HepG2 (cell line): ENCODE measurements around the gene NAA38. TPM values are rescaled to one million over a fixed set of nuclear protein-coding genes. Genes with fewer than 3 reads are reported as not detected.

Experiments used
- ARHGAP35 ChIP-seq: sonication (generic); formaldehyde crosslinking; IDR thresholded peaks from 2 replicates; pipeline ENCODE4 v1.9.0; 2022; ENCODE audit warnings: mild to moderate bottlenecking, inconsistent platforms, moderate library complexity, missing genetic modification reagents, borderline replicate concordance
- DNMT1 ChIP-seq: sonication (generic); formaldehyde crosslinking; IDR thresholded peaks from 2 replicates; pipeline ENCODE4 v1.5.1; 2020; ENCODE audit warnings: mild to moderate bottlenecking, missing genetic modification reagents
- ERF ChIP-seq: IDR thresholded peaks from 2 replicates; pipeline ENCODE4 v1.6.1; 2018; ENCODE audit warnings: missing biosample characterization, missing genetic modification reagents
- FOSL1 ChIP-seq: sonication (generic); formaldehyde crosslinking; IDR thresholded peaks from 2 replicates; pipeline ENCODE4 v1.9.0; 2021; ENCODE audit warnings: missing genetic modification reagents, borderline replicate concordance
- GATAD2A ChIP-seq: IDR thresholded peaks from 2 replicates; pipeline ENCODE4 v1.6.1; 2016
- GLI4 ChIP-seq: sonication (generic); formaldehyde crosslinking; IDR thresholded peaks from 2 replicates; pipeline ENCODE4 v1.5.1; 2020; ENCODE audit warnings: missing genetic modification reagents, mild to moderate bottlenecking, moderate library complexity, borderline replicate concordance
- HNRNPLL ChIP-seq: fragments of 200-400 bp; formaldehyde crosslinking; IDR thresholded peaks from 2 replicates; pipeline ENCODE4 v1.6.1; 2017; ENCODE audit warnings: mild to moderate bottlenecking, low read depth, low read length; ENCODE audit not compliant: poor library complexity, severe bottlenecking
- HOXD1 ChIP-seq: sonication (generic); formaldehyde crosslinking; IDR thresholded peaks from 2 replicates; pipeline ENCODE4 v1.5.0; 2020; ENCODE audit warnings: missing genetic modification reagents
- MIER3 ChIP-seq: IDR thresholded peaks from 2 replicates; pipeline ENCODE4 v1.6.1; 2016; ENCODE audit warnings: missing compliant biosample characterization, borderline replicate concordance
- MXI1 ChIP-seq: IDR thresholded peaks from 3 replicates; pipeline ENCODE4 v1.6.1; 2012; ENCODE audit warnings: low read depth, low read length, inconsistent platforms, borderline replicate concordance
- NR2F6 ChIP-seq, 2 experiments: IDR thresholded peaks; 2 replicates each; pipeline ENCODE4 v1.6.1; 2016; ENCODE audit warnings: antibody characterized with exemption in 1 of 2, mild to moderate bottlenecking in 1 of 2
- TBL1XR1 ChIP-seq: fragments of 150-350 bp; IDR thresholded peaks from 2 replicates; pipeline ENCODE4 v1.6.1; 2014; ENCODE audit warnings: borderline replicate concordance, low read length; ENCODE audit not compliant: partially characterized antibody
- TCF7L2 ChIP-seq: IDR thresholded peaks from 2 replicates; pipeline ENCODE4 v1.6.1; 2011; ENCODE audit warnings: mild to moderate bottlenecking, low read depth, low read length, moderate library complexity
- ZBTB39 ChIP-seq: sonication (generic); formaldehyde crosslinking; IDR thresholded peaks from 2 replicates; pipeline ENCODE4 v1.5.0; 2020; ENCODE audit warnings: missing genetic modification reagents
- ZNF224 ChIP-seq: sonication (generic); formaldehyde crosslinking; IDR thresholded peaks from 2 replicates; pipeline ENCODE4 v1.5.0; 2020; ENCODE audit warnings: mild to moderate bottlenecking, missing genetic modification reagents
- ZNF550 ChIP-seq: sonication (generic); formaldehyde crosslinking; IDR thresholded peaks from 2 replicates; pipeline ENCODE4 v1.4.0; 2020; ENCODE audit warnings: mild to moderate bottlenecking, missing genetic modification reagents, borderline replicate concordance
- ZNF576 ChIP-seq: sonication (generic); formaldehyde crosslinking; IDR thresholded peaks from 2 replicates; pipeline ENCODE4 v1.4.0; 2020; ENCODE audit warnings: mild to moderate bottlenecking, missing genetic modification reagents
- ZNF772 ChIP-seq: sonication (generic); formaldehyde crosslinking; IDR thresholded peaks from 2 replicates; pipeline ENCODE4 v1.5.0; 2020; ENCODE audit warnings: mild to moderate bottlenecking, missing genetic modification reagents
- ZNF773 ChIP-seq: sonication (generic); formaldehyde crosslinking; IDR thresholded peaks from 2 replicates; pipeline ENCODE4 v1.4.0; 2020; ENCODE audit warnings: missing genetic modification reagents, borderline replicate concordance
- ZNF83 ChIP-seq: sonication (generic); formaldehyde crosslinking; IDR thresholded peaks from 2 replicates; pipeline ENCODE4 v1.4.0; 2020; ENCODE audit warnings: missing genetic modification reagents, mild to moderate bottlenecking, borderline replicate concordance
- polyA plus RNA-seq, 8 experiments: library from polyadenylated mRNA; depleted of rRNA in 3 of 8; stranded (reverse) in 7 of 8; unstranded in 1 of 8; fragments of >200 nt; fragmentation: Illumina TruSeq in 4 of 8; extraction: Trizol in 4 of 8; gene quantifications; 2 replicates each; pipeline versions ENCODE4 v1.2.1 to v1.2.3, GENCODE V29; 2011 to 2016; ENCODE audit warnings: low read depth in 4 of 8, missing spikeins in 1 of 8, mixed read lengths in 1 of 8; ENCODE audit not compliant: insufficient read depth in 1 of 8
- total RNA-seq, 5 experiments: library from RNA; depleted of rRNA; stranded (reverse); fragments of >200 nt; fragmentation: Illumina TruSeq; extraction: Trizol; gene quantifications; 2 replicates each; pipeline ENCODE4 v1.2.3, GENCODE V29; 2016; ENCODE audit warnings: low read depth in 1 of 5
- TF ChIP-seq, protein P1 (sequence below): sonication (generic); formaldehyde crosslinking; IDR thresholded peaks from 2 replicates; pipeline ENCODE4 v1.4.0; 2020; ENCODE audit warnings: mild to moderate bottlenecking, missing genetic modification reagents
- TF ChIP-seq, protein P2 (sequence below): sonication (generic); formaldehyde crosslinking; IDR thresholded peaks from 2 replicates; pipeline ENCODE4 v1.5.0; 2020; ENCODE audit warnings: mild to moderate bottlenecking, low read depth, missing genetic modification reagents, borderline replicate concordance

Gene NAA38
- total and polyA plus RNA-seq, 2 of the 13 experiments (the other 11 are each of a cell fraction or from before 2014, with no cell fraction given): 46.9 to 91.6 TPM

- TF ChIP-seq MXI1 (no peak; the same call in 2 of the 3 replicates), HOXD1 (CRISPR knock-in tag) (no peak), ERF (CRISPR knock-in tag) (peak; percentile 80; the same call in 1 of the 2 replicates), ZBTB39 (CRISPR knock-in tag) (no peak), ARHGAP35 (CRISPR knock-in tag) (no peak), TBL1XR1 (peak; percentile 52), ZNF773 (CRISPR knock-in tag) (no peak), FOSL1 (CRISPR knock-in tag) (no peak), ZNF83 (CRISPR knock-in tag) (peak; percentile 72; the same call in 1 of the 2 replicates), DNMT1 (CRISPR knock-in tag) (no peak), MIER3 (CRISPR knock-in tag) (no peak), ZNF772 (CRISPR knock-in tag) (no peak), NR2F6 (IDR thresholded peaks at IDR 0.05) (no peak), NR2F6 (CRISPR knock-in tag; IDR thresholded peaks at IDR 0.05) (peak; percentile 56; the same call in 1 of the 2 replicates), ZNF224 (CRISPR knock-in tag) (no peak), TCF7L2 (no peak), GATAD2A (CRISPR knock-in tag) (0 out of 2 replicates have a peak, but pooled peaks have one; percentile 36), ZNF550 (CRISPR knock-in tag) (no peak), HNRNPLL (peak; percentile 47), GLI4 (CRISPR knock-in tag) (no peak), ZNF576 (CRISPR knock-in tag) (0 out of 2 replicates have a peak, but pooled peaks have one; percentile 82)
- TF ChIP-seq, protein P1, sequence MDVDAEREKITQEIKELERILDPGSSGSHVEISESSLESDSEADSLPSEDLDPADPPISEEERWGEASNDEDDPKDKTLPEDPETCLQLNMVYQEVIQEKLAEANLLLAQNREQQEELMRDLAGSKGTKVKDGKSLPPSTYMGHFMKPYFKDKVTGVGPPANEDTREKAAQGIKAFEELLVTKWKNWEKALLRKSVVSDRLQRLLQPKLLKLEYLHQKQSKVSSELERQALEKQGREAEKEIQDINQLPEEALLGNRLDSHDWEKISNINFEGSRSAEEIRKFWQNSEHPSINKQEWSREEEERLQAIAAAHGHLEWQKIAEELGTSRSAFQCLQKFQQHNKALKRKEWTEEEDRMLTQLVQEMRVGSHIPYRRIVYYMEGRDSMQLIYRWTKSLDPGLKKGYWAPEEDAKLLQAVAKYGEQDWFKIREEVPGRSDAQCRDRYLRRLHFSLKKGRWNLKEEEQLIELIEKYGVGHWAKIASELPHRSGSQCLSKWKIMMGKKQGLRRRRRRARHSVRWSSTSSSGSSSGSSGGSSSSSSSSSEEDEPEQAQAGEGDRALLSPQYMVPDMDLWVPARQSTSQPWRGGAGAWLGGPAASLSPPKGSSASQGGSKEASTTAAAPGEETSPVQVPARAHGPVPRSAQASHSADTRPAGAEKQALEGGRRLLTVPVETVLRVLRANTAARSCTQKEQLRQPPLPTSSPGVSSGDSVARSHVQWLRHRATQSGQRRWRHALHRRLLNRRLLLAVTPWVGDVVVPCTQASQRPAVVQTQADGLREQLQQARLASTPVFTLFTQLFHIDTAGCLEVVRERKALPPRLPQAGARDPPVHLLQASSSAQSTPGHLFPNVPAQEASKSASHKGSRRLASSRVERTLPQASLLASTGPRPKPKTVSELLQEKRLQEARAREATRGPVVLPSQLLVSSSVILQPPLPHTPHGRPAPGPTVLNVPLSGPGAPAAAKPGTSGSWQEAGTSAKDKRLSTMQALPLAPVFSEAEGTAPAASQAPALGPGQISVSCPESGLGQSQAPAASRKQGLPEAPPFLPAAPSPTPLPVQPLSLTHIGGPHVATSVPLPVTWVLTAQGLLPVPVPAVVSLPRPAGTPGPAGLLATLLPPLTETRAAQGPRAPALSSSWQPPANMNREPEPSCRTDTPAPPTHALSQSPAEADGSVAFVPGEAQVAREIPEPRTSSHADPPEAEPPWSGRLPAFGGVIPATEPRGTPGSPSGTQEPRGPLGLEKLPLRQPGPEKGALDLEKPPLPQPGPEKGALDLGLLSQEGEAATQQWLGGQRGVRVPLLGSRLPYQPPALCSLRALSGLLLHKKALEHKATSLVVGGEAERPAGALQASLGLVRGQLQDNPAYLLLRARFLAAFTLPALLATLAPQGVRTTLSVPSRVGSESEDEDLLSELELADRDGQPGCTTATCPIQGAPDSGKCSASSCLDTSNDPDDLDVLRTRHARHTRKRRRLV (CRISPR knock-in tag): 0 out of 2 replicates have a peak, but pooled peaks have one; percentile 67
- TF ChIP-seq, protein P2, sequence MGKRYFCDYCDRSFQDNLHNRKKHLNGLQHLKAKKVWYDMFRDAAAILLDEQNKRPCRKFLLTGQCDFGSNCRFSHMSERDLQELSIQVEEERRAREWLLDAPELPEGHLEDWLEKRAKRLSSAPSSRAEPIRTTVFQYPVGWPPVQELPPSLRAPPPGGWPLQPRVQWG (CRISPR knock-in tag): no peak
Measured at GRCh38 chr17:7887482-7888183, 30.3 kb upstream of the NAA38 start (continued).
